K562 (cell line): ENCODE results near the gene TCTN3. TPM values are rescaled to one million over a fixed set of nuclear protein-coding genes. Genes with fewer than 3 reads are reported as not detected.
A peak's percentile ranks its signal among the peaks of the same experiment; 100 is the strongest.

Experiments
- HNRNPH1 ChIP-seq: fragments of 200-400 bp; formaldehyde crosslinking; optimal IDR thresholded peaks from 2 replicates; pipeline ENCODE3; 2017; ENCODE audit warnings: low read depth, mild to moderate bottlenecking, low read length, moderate library complexity
- JUN ChIP-seq, 2 experiments: sonication (generic) in 1 of 2; formaldehyde crosslinking in 1 of 2; IDR thresholded peaks; 2 replicates each; pipeline versions ENCODE4 v1.6.1 to v1.8.0; 2012 to 2022; ENCODE audit warnings: borderline replicate concordance in 2 of 2, mild to moderate bottlenecking in 2 of 2, improper control_type of control experiment in 1 of 2, low read depth in 1 of 2, low read length in 1 of 2, missing genetic modification reagents in 1 of 2
- KDM1A ChIP-seq, 2 experiments: fragments of 450-650 bp; IDR thresholded peaks; 2 replicates each; pipeline ENCODE4 v1.6.1; 2016; ENCODE audit warnings: mild to moderate bottlenecking in 2 of 2
- RBM39 ChIP-seq: fragments of 200-400 bp; formaldehyde crosslinking; optimal IDR thresholded peaks from 2 replicates; pipeline ENCODE3; 2018; ENCODE audit warnings: low read depth, low read length
- ZBTB1 ChIP-seq: sonication (generic); formaldehyde crosslinking; IDR thresholded peaks from 2 replicates; pipeline ENCODE4 v1.8.1; 2023; ENCODE audit warnings: missing genetic modification reagents, low read depth, mild to moderate bottlenecking, borderline replicate concordance
- ZMIZ1 ChIP-seq, 2 experiments: fragments of 150-350 bp in 1 of 2; IDR thresholded peaks; 2 replicates each; pipeline ENCODE4 v1.6.1; 2012 to 2016; ENCODE audit warnings: low read depth in 2 of 2, low read length in 2 of 2, mild to moderate bottlenecking in 1 of 2, moderate library complexity in 1 of 2
- ZNF274 ChIP-seq: IDR thresholded peaks from 2 replicates; pipeline ENCODE4 v1.6.1; 2011; ENCODE audit warnings: low read depth, mild to moderate bottlenecking, low read length, moderate library complexity, borderline replicate concordance
- polyA plus RNA-seq, 8 experiments: library from polyadenylated mRNA; depleted of rRNA in 4 of 8; stranded (reverse) in 5 of 8; unstranded in 3 of 8; fragments of >200 nt; fragmentation: Nextera tagmentation in 2 of 8; fragmentation: Illumina TruSeq in 1 of 8; extraction: Ambion mirVana in 2 of 8; extraction: Trizol in 1 of 8; gene quantifications; 2 replicates each; pipeline versions ENCODE4 v1.2.1 to v1.2.3, GENCODE V29; 2011 to 2014; ENCODE audit warnings: inconsistent platforms in 1 of 8, missing spikeins in 1 of 8
- total RNA-seq, 7 experiments: library from RNA; depleted of rRNA in 6 of 7; stranded (reverse); fragments of >200 nt in 6 of 7; fragmentation: Illumina TruSeq in 2 of 7; extraction: Trizol in 2 of 7; gene quantifications; 2 replicates each; pipeline versions ENCODE4 v1.2.1 to v1.2.3, GENCODE V29; 2011 to 2021; ENCODE audit warnings: low replicate concordance in 1 of 7
- TF ChIP-seq, protein P1 (sequence below), 2 experiments: fragments of 450-650 bp; IDR thresholded peaks; 2 replicates each; pipeline ENCODE4 v1.6.1; 2016; ENCODE audit warnings: mild to moderate bottlenecking in 2 of 2, borderline replicate concordance in 1 of 2, low read depth in 1 of 2, moderate library complexity in 1 of 2
- TF ChIP-seq, protein P2 (sequence below): fragments of 250-450 bp; sonication (Bioruptor Pico); IDR thresholded peaks from 2 replicates; pipeline ENCODE4 v1.4.0; 2020; ENCODE audit warnings: mild to moderate bottlenecking, moderate library complexity

The TCTN3 gene
- total and polyA plus RNA-seq, 9 of the 15 experiments (the other 6 are each of a cell fraction or from before 2014, with no cell fraction given): 10.4 to 25.8 (median 16.3) TPM

DNA sequence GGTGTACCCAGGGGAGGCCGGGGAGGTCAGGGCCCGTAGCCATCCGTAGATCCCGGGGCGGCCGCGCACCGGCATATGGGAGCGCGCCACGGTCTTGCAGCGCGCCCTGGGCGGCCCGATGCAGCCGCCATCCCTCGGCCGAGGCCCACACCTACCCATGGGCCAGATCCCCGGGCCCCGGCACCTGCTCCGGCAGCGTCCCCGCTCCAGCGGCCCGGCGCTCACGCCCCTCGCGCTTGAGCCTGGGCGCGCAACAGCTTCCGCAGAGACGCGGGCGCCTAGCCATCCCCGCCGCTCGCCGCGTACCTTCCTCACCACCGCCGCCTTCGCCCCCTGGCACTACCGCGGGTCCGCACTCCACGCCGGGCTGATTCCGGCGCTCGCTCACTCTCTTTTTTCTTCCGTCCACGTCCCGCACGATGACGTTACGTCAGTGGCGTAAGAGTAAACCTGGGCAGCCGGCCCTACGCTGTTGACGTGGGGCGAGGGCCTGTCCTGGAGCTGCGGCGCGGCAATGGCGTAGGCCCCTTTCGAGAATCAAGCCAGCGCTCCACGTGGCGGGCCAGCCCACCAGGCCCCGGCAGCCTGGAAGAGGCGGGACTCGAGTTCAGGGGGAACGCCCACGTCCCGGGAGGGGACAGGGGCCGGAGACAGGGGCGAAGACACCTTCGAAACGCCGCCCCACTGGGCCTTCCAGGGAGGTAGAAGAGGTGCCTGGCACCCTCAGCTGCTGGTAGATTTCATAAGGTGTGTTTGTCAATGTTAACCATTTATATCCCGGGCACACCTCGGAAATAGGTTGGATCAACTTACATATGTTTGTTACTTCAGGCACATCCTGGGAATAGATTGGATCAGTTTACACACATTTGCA, 37.2 kb downstream of the TCTN3 start, which contains the start of gene ALDH18A1 (continued):
- no peak for TF ChIP-seq ZMIZ1 (IDR thresholded peaks at IDR 0.05; ENCODE audit: low read depth in 2 of 2, low read length in 2 of 2)
- TF ChIP-seq, protein P1, sequence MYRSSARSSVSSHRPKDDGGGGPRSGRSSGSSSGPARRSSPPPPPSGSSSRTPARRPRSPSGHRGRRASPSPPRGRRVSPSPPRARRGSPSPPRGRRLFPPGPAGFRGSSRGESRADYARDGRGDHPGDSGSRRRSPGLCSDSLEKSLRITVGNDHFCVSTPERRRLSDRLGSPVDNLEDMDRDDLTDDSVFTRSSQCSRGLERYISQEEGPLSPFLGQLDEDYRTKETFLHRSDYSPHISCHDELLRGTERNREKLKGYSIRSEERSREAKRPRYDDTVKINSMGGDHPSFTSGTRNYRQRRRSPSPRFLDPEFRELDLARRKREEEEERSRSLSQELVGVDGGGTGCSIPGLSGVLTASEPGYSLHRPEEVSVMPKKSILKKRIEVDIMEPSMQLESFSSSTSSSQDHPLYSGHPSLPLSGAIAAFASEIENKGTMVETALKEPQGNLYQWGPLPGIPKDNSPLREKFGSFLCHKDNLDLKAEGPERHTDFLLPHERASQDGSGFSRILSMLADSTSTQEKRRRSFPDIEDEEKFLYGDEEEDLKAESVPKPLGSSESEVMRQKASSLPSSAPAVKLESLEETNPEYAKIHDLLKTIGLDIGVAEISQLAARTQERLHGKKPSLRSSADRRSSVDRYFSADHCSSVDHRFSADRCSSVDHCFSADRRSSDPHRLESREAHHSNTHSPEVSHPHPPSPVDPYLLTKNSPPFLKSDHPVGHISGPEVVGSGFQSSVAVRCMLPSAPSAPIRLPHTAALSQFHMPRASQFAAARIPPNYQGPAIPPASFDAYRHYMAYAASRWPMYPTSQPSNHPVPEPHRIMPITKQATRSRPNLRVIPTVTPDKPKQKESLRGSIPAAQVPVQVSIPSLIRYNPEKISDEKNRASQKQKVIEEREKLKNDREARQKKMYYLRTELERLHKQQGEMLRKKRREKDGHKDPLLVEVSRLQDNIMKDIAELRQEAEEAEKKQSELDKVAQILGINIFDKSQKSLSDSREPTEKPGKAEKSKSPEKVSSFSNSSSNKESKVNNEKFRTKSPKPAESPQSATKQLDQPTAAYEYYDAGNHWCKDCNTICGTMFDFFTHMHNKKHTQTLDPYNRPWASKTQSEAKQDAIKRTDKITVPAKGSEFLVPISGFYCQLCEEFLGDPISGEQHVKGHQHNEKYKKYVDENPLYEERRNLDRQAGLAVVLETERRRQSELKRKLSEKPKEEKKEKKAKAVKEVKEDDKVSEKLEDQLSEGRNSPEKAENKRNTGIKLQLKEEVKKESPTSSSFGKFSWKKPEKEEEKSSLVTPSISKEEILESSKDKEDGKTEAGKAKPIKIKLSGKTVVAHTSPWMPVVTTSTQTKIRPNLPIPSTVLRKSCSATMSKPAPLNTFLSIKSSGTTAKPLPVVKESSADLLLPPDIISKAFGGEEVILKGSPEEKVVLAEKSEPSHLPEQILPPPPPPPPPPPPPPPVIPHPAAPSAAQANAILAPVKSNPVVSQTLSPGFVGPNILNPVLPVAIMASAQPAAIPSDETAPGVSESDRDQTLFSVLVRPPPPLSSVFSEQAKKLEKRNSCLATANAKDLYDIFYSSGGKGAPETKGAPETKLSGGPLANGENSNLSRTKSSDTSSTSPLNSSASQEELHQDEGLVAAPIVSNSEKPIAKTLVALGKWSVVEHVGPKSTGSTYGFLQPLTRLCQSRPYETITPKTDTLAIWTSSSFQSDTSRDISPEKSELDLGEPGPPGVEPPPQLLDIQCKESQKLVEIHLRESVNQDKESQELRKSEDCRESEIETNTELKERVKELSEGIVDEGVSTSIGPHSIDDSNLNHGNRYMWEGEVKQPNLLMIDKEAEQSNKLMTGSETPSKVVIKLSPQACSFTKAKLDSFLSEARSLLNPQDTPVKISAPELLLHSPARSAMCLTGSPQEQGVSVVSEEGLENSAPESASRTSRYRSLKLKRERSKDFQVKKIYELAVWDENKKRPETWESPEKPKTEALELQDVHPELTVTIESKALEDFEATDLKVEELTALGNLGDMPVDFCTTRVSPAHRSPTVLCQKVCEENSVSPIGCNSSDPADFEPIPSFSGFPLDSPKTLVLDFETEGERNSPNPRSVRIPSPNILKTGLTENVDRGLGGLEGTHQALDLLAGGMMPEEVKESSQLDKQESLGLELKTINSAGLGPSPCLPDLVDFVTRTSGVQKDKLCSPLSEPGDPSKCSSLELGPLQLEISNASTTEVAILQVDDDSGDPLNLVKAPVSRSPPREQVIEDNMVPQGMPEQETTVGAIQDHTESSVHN (IDR thresholded peaks at IDR 0.05; ENCODE audit: borderline replicate concordance in 1 of 2, low read depth in 1 of 2): no peak
- no peak; the same call in 1 of the 2 replicates for TF ChIP-seq JUN (IDR thresholded peaks at IDR 0.05; ENCODE audit: borderline replicate concordance, low read depth, low read length)
- TF ChIP-seq JUN (CRISPR knock-in tag; IDR thresholded peaks at IDR 0.05; ENCODE audit: borderline replicate concordance): no peak
- TF ChIP-seq, protein P2, sequence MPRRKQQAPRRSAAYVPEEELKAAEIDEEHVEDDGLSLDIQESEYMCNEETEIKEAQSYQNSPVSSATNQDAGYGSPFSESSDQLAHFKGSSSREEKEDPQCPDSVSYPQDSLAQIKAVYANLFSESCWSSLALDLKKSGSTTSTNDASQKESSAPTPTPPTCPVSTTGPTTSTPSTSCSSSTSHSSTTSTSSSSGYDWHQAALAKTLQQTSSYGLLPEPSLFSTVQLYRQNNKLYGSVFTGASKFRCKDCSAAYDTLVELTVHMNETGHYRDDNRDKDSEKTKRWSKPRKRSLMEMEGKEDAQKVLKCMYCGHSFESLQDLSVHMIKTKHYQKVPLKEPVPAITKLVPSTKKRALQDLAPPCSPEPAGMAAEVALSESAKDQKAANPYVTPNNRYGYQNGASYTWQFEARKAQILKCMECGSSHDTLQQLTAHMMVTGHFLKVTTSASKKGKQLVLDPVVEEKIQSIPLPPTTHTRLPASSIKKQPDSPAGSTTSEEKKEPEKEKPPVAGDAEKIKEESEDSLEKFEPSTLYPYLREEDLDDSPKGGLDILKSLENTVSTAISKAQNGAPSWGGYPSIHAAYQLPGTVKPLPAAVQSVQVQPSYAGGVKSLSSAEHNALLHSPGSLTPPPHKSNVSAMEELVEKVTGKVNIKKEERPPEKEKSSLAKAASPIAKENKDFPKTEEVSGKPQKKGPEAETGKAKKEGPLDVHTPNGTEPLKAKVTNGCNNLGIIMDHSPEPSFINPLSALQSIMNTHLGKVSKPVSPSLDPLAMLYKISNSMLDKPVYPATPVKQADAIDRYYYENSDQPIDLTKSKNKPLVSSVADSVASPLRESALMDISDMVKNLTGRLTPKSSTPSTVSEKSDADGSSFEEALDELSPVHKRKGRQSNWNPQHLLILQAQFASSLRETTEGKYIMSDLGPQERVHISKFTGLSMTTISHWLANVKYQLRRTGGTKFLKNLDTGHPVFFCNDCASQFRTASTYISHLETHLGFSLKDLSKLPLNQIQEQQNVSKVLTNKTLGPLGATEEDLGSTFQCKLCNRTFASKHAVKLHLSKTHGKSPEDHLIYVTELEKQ (CRISPR knock-in tag): no peak
- no peak for TF ChIP-seq KDM1A (IDR thresholded peaks at IDR 0.05)
- no peak for TF ChIP-seq ZBTB1 (CRISPR knock-in tag)
- TF ChIP-seq HNRNPH1: peak; percentile 98
- TF ChIP-seq ZNF274: no peak
- TF ChIP-seq RBM39: no peak
